GM21381 (cell line): Measurements from ENCODE around the gene ARL9.

ENCODE experiments used
- ATAC-seq: cut with Tn5 transposase; IDR thresholded peaks from one replicate; pipeline ENCODE4 v1.9.1; 2021; ENCODE audit warnings: mild to moderate bottlenecking, moderate library complexity; ENCODE audit not compliant: unreplicated experiment

ARL9 gene

DNA sequence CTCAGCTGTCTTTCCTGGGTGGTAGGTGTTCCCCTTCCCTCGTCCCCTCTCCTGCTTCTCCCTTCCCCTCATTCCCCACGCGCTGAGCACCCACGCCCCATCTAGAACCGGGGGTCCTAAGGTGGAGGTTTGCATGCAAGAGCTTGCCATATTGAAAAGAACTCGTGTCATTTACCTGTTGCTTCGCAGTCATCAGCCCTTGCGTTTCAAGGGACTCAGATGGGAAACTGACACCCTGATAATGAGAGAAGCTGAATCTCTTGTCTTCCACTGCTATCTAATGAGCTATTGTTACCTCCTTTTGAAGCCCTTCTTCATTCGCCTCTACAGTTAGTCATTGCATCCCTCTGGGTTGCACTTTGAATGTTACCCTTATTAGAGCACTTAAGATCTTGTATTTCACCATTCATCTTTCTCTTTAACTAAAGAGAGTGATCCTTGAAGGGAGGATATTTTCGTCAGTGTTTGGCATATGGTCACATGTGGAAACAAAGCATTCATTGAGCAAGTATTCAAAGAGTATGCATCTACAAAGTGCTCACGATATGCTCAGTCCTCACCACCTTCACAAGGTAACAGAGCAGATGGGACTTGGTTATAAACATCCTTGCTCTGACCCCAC, 25.7 kb downstream of the ARL9 start:
- no peak for ATAC-seq

GRCh38 chr4:56531823-56532222, 26.2 kb downstream of the ARL9 start:
- ATAC-seq: no peak

DNA sequence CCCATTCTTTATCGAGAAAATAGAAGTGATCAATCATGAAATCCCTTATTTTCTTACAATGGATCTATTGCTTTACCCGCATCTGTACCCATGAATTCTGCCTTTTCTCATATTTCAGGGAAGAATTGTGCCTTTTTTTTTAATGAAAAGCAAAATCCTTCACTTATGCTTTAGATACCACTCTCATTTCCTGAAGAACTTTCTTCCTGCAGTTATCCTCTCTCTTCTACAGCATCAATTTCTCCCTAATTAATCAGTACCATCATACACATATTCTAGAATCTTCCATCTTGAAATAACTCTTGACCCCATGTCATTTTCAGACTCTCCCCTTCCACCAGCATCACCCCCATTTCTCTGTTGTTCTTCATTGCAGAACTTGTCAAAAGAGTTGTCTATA, 26.6 kb downstream of the ARL9 start:
- ATAC-seq: no peak

GRCh38 chr4:56535915-56536314, 30.3 kb downstream of the ARL9 start:
- no peak for ATAC-seq

DNA sequence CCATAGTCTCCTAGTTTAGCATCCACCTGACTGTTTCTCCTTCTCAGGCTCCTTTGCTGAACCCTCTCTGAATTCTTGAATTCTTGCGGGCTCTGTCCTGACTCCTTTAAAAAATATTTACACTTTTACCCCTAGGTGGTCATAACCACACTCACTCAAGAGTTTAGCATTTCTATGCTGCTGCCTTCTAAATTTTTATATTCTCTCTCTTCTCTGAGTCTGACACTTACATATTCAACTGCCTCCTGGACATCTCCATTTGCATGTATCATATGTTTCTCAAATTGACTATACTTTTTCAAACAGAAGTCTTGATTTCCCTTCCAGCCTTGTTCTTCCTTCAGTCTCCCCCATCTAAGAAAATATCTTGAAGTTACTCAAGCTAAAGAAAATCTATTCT, 31.6 kb downstream of the ARL9 start:
- no peak for ATAC-seq

DNA sequence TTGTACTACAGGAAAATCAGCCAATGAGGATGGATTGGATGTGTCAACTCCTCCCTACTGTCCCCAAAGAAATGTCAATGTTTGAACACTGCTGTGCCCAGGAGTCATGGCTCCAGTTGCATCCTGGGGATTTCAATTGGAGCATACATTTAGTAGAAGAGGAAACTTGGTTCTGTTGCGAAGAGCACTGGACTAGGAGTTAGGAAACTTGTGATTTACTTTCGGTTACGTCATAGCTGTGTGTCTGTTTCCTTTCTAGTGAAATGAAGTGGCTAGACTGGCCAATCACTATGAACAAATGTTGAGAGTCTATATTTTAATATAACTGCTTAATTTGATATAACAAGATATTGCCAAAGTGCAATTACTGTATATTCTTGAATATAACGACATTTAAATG, 35.2 kb downstream of the ARL9 start:
- no peak for ATAC-seq

DNA sequence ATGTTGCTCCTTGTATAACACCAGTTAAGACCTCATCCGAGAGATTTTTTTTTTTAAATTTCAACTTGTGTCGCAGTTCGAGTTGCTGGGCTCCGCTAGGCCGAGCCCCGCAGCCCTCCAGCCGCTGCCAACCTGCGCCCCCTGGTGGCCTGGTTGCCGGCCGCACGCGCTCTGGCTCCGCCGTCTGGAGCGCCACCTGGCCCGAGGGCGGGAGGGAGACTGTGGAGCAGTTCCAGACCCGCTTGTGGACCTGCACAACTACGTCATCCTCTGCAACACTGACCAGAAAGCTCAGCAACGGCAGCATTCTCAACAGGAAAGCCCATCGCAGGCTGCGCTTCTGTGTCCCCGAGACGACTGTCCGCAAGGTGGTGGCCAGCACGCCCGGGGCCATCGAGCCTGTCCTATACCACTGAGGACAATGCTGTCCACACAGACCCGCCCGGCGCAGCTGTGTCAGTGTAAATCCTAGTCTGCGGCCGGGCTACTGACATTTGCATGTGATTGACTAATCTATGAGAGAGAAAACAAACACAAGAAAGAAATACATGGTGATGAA, 39.1 kb downstream of the ARL9 start:
- ATAC-seq: peak; percentile 98

- ATAC-seq: no peak
Measured at GRCh38 chr4:56550642-56551041, 45.1 kb downstream of the ARL9 start.

DNA sequence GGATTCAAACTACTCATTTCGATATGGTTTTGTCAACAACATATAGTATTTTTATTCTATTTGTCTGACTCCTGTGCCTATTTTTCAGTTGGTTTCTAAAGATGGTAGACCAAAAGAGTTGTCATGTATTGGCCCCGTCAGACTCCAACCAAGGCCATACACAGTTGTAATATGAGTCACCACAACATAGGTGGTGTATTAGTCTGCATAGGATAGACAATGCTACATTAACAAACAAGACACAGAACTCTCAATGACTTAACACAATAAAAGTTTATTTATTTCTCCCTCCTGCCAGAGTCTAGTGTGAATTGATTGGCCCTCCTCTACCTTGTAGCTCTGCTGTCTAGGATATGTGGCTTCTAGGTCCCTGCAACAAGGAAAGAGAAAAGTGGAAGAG, 45.9 kb downstream of the ARL9 start:
- ATAC-seq: no peak

- no peak for ATAC-seq
Measured at GRCh38 chr4:56552273-56552672, 46.7 kb downstream of the ARL9 start.

DNA sequence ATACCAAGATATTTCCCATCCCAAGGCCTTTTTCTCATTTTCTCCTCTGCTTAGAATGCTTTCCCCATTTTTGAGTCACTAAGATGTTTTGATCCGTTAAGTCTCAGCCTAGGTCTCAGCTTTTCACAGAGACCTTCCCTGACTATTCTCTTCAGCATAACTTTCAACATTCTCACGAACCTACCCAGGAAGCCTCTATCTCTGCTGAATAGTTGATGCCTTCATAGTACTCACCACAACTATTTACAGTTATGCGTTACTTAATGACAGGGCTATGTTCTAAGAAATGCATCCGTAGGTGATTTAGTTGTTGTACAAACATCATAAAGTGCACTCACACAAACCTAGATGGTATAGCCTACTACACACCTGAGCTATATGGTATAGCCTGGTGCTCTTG, 64.5 kb downstream of the ARL9 start:
- no peak for ATAC-seq
